ENCODE results near the gene WDPCP.

DNA sequence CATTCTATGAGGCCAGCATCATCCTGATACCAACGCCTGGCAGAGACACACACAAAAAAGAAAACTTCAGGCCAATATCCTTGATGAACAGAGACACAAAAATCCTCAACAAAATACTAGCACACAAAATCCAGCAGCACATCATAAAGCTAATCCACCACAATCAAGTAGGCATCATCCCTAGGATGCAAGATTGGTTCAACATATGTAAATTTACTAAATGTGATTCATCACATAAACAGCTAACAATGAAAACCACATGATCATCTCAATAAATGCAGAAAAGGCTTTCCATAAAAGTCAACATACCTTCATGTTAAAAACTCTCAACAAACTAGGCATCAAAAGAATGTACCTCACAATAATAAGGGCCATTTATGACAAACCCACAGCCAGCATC, 65.3 kb downstream of the WDPCP start:
- TF ChIP-seq, protein P1, sequence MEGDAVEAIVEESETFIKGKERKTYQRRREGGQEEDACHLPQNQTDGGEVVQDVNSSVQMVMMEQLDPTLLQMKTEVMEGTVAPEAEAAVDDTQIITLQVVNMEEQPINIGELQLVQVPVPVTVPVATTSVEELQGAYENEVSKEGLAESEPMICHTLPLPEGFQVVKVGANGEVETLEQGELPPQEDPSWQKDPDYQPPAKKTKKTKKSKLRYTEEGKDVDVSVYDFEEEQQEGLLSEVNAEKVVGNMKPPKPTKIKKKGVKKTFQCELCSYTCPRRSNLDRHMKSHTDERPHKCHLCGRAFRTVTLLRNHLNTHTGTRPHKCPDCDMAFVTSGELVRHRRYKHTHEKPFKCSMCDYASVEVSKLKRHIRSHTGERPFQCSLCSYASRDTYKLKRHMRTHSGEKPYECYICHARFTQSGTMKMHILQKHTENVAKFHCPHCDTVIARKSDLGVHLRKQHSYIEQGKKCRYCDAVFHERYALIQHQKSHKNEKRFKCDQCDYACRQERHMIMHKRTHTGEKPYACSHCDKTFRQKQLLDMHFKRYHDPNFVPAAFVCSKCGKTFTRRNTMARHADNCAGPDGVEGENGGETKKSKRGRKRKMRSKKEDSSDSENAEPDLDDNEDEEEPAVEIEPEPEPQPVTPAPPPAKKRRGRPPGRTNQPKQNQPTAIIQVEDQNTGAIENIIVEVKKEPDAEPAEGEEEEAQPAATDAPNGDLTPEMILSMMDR (IDR thresholded peaks at IDR 0.05), result no peak
- TF ChIP-seq POLR2A (IDR thresholded peaks at IDR 0.05), result no peak
